GM19240 (cell line): ENCODE results near the gene NTN1.
"Not testable (repeated sequence)": the region's sequence is repeated elsewhere in the genome, so short reads cannot be mapped to it uniquely, and the experiment has no call there.

Source experiments
- DNase-seq: peaks from one replicate; pipeline ENCODE4 v3.0.0; 2011; ENCODE audit warnings: low spot score; ENCODE audit not compliant: insufficient read length

The NTN1 gene

GRCh38 chr17:9121186-9121820 lies 100.0 kb downstream of the NTN1 start:
- no peak for DNase-seq

- no peak for DNase-seq
Measured at GRCh38 chr17:9123594-9124553, 102.6 kb downstream of the NTN1 start.

- no peak for DNase-seq
Measured at GRCh38 chr17:9124554-9124935, 103.2 kb downstream of the NTN1 start.

GRCh38 chr17:9125722-9126121 lies 104.4 kb downstream of the NTN1 start:
- DNase-seq: no peak

GRCh38 chr17:9127340-9127739 lies 106.0 kb downstream of the NTN1 start:
- DNase-seq: no peak

- DNase-seq: no peak
Measured at GRCh38 chr17:9131371-9131770, 110.1 kb downstream of the NTN1 start.

GRCh38 chr17:9132291-9132690 lies 111.0 kb downstream of the NTN1 start:
- DNase-seq: no peak

- DNase-seq: no peak
Measured at GRCh38 chr17:9132944-9133610, 111.8 kb downstream of the NTN1 start.

- no peak for DNase-seq
Measured at GRCh38 chr17:9138161-9138717, 116.9 kb downstream of the NTN1 start.

GRCh38 chr17:9139695-9140094 lies 118.4 kb downstream of the NTN1 start:
- DNase-seq: no peak

GRCh38 chr17:9140550-9141424 lies 119.5 kb downstream of the NTN1 start:
- DNase-seq: no peak

GRCh38 chr17:9141425-9141753 lies 120.1 kb downstream of the NTN1 start:
- no peak for DNase-seq

GRCh38 chr17:9142772-9143494 lies 121.6 kb downstream of the NTN1 start:
- no peak for DNase-seq

GRCh38 chr17:9144502-9145249 lies 123.4 kb downstream of the NTN1 start:
- DNase-seq: no peak

GRCh38 chr17:9146064-9146463 lies 124.8 kb downstream of the NTN1 start:
- DNase-seq: no peak

- DNase-seq: no peak
Measured at GRCh38 chr17:9148905-9149525, 127.7 kb downstream of the NTN1 start.

- DNase-seq: no peak
Measured at GRCh38 chr17:9150446-9151090, 129.3 kb downstream of the NTN1 start.

- no peak for DNase-seq
Measured at GRCh38 chr17:9151091-9151490, 129.8 kb downstream of the NTN1 start.

- DNase-seq: not testable (repeated sequence)
Measured at GRCh38 chr17:9151740-9152139, 130.4 kb downstream of the NTN1 start.
